Nephron progenitor cell (in vitro differentiated cells): ENCODE measurements around the gene DNAJC4.

Source experiments
- DNase-seq: peaks from one replicate; pipeline ENCODE4 v3.0.0; 2021
- H3K27ac Mint-ChIP-seq: 2 replicates; pipeline ENCODE4 v1.8.0; 2021; ENCODE audit warnings: mild to moderate bottlenecking, moderate library complexity, mixed read lengths
- H3K27me3 Mint-ChIP-seq: 2 replicates; pipeline ENCODE4 v1.8.0; 2021; ENCODE audit warnings: mild to moderate bottlenecking, low read depth, mixed read lengths; ENCODE audit not compliant: poor library complexity
- H3K36me3 Mint-ChIP-seq: 2 replicates; pipeline ENCODE4 v1.8.0; 2021; ENCODE audit warnings: low read depth, mixed read lengths
- H3K4me1 Mint-ChIP-seq: 2 replicates; pipeline ENCODE4 v1.8.0; 2021; ENCODE audit warnings: mixed read lengths
- H3K4me3 Mint-ChIP-seq: 2 replicates; pipeline ENCODE4 v1.8.0; 2021; ENCODE audit warnings: mild to moderate bottlenecking, moderate library complexity, mixed read lengths
- H3K9me3 Mint-ChIP-seq: 2 replicates; pipeline ENCODE4 v1.8.0; 2021; ENCODE audit warnings: mild to moderate bottlenecking, moderate library complexity, mixed read lengths
- TF ChIP-seq, protein P1 (sequence below): fragments of 200-600 bp; sonication (generic); IDR thresholded peaks from 2 replicates; pipeline ENCODE4 v1.5.0; 2021; ENCODE audit warnings: antibody characterized with exemption

Gene DNAJC4

DNA sequence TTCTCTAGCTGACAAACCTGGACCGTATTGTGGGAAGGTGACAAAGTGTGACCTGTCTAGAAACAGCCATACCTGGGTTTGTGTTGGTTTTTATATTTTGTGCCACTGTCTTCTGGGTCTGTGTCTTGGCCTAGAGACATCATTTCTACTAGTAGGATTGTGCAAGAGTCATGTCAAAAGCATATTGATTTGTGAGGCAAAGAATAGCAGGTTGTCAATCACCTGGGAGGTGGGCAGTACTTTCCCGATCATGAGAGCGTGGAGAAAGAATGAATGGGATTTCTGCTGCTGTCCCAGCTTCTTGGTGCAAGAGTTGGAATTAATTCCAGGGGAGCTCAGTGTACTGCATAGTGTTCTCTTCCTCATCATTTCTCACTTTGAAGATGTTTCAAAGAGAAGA, 28.8 kb upstream of the DNAJC4 start:
- TF ChIP-seq, protein P1, sequence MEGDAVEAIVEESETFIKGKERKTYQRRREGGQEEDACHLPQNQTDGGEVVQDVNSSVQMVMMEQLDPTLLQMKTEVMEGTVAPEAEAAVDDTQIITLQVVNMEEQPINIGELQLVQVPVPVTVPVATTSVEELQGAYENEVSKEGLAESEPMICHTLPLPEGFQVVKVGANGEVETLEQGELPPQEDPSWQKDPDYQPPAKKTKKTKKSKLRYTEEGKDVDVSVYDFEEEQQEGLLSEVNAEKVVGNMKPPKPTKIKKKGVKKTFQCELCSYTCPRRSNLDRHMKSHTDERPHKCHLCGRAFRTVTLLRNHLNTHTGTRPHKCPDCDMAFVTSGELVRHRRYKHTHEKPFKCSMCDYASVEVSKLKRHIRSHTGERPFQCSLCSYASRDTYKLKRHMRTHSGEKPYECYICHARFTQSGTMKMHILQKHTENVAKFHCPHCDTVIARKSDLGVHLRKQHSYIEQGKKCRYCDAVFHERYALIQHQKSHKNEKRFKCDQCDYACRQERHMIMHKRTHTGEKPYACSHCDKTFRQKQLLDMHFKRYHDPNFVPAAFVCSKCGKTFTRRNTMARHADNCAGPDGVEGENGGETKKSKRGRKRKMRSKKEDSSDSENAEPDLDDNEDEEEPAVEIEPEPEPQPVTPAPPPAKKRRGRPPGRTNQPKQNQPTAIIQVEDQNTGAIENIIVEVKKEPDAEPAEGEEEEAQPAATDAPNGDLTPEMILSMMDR = no peak
- H3K4me3 Mint-ChIP-seq = no peak overlapping the region
- H3K27ac Mint-ChIP-seq = peak overlapping the region; percentile 64
- H3K9me3 Mint-ChIP-seq = no peaks in the 10 kb centered on the region
- no peaks in the 10 kb centered on the region for H3K27me3 Mint-ChIP-seq
- H3K36me3 Mint-ChIP-seq = peaks cover 62% of the 10 kb centered on the region
- peaks cover 33% of the 10 kb centered on the region for H3K4me1 Mint-ChIP-seq
- DNase-seq = no peak

DNA sequence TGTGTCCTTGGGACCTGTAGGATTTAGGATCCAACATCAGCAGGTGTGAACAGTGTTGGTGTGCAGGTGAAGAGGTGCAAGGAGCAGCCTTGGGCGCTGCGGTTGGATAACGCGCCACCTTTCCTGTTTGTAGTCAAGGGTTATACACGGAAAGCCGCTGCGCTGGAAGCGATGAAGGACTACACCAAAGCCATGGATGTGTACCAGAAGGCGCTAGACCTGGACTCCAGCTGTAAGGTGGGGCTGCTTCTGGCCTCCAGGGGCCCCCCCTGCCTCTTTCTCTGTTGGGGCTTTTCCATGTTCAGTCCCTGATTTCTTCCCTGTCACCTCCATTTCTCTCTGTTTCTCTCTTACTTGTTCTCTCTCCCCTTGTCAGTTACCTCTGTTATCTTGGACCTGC, 27.4 kb upstream of the DNAJC4 start:
- no peak for DNase-seq
- TF ChIP-seq, protein P1 = no peak
- peak overlapping the region; percentile 98 for H3K27ac Mint-ChIP-seq
- H3K36me3 Mint-ChIP-seq = peaks cover 49% of the 10 kb centered on the region
- no peaks in the 10 kb centered on the region for H3K9me3 Mint-ChIP-seq
- H3K27me3 Mint-ChIP-seq = no peaks in the 10 kb centered on the region
- peaks cover 44% of the 10 kb centered on the region for H3K4me1 Mint-ChIP-seq
- no peak overlapping the region for H3K4me3 Mint-ChIP-seq

DNA sequence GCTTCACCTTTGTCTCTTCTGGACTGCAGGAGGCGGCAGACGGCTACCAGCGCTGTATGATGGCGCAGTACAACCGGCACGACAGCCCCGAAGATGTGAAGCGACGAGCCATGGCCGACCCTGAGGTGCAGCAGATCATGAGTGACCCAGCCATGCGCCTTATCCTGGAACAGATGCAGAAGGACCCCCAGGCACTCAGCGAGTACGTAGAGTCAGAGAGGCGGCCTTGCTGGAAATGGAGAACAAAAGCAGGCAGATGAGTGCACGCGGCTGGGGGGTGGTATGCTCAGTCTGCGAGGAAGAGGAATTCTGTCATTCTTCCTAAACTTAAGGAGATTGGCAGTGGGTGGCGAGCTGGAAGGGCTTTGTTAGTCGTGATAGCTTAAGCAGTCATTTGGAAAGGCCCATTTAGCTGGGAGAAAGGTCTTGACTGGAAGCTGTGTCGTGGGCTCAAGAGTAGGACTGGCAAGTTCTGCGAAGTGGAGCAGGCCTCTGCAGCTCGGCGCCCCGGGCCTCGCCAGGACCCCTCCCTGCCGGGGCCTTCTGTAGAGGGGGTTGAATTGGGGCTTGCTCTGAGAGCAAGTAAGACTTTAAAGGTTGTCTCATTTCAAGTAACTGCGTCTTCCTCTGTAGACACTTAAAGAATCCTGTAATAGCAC, 26.8 kb upstream of the DNAJC4 start:
- TF ChIP-seq, protein P1 = no peak
- DNase-seq = no peak
- H3K27me3 Mint-ChIP-seq = no peaks in the 10 kb centered on the region
- no peaks in the 10 kb centered on the region for H3K9me3 Mint-ChIP-seq
- peaks cover 44% of the 10 kb centered on the region for H3K4me1 Mint-ChIP-seq
- H3K27ac Mint-ChIP-seq = peak overlapping the region; percentile 98
- peaks cover 49% of the 10 kb centered on the region for H3K36me3 Mint-ChIP-seq
- peak overlapping the region; percentile 6 for H3K4me3 Mint-ChIP-seq

GRCh38 chr11:64204080-64204440, 26.3 kb upstream of the DNAJC4 start:
- Mint-ChIP-seq H3K27me3 (no peaks in the 10 kb centered on the region), H3K9me3 (no peaks in the 10 kb centered on the region), H3K36me3 (peaks cover 49% of the 10 kb centered on the region), H3K4me3 (no peak overlapping the region), H3K4me1 (peaks cover 49% of the 10 kb centered on the region), H3K27ac (peak overlapping the region; percentile 98)
- DNase-seq = no peak
- TF ChIP-seq, protein P1 = no peak

DNA sequence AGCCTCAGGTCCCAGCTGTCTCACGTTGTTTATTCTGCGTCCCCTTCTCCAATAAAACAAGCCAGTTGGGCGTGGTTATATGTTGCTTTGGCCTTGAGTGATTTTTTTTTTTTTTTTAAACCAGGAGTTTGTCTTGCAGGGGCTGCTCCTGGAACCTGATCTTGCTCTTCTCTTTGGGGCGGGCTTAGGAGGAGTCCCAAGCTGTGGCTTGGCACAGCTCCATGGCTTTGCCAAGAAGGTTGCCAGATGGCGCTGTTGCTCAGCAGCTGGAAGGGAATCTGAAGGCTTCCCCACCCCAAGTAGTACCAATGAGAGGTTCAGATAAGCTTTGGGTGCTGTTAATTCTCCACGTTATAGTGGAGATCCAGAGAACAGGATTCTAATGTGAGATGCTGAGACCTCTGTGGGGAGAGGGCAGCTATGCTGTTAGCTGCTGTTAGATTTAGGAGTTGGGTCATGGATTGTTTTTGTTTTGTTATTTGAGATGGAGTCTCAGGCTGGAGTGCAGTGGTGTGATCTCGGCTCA, 25.8 kb upstream of the DNAJC4 start:
- TF ChIP-seq, protein P1 = peak; percentile 56
- peak; percentile 74 for DNase-seq
- Mint-ChIP-seq H3K27me3 (no peaks in the 10 kb centered on the region), H3K4me3 (peak overlapping the region; percentile 51), H3K27ac (peak overlapping the region; percentile 98), H3K36me3 (peaks cover 48% of the 10 kb centered on the region), H3K4me1 (peaks cover 49% of the 10 kb centered on the region), H3K9me3 (no peaks in the 10 kb centered on the region)
